RPMI7951 (cell line): ENCODE measurements around the gene RAMACL. TPM values are rescaled to one million over a fixed set of nuclear protein-coding genes. Genes with fewer than 3 reads are reported as not detected.

Experiments used
- DNase-seq: peaks from one replicate; pipeline ENCODE4 v3.0.0-alpha.2; 2012; ENCODE audit warnings: low read depth
- total RNA-seq: library from RNA; depleted of rRNA; stranded (reverse); fragments of >200 nt; shearing (Covaris generic); gene quantifications from 2 replicates; pipeline ENCODE4 v1.2.3, GENCODE V29; 2014; rRNA removed

Gene RAMACL
- total RNA-seq, 1 experiment from 2014 or later = 0.24 TPM

DNA sequence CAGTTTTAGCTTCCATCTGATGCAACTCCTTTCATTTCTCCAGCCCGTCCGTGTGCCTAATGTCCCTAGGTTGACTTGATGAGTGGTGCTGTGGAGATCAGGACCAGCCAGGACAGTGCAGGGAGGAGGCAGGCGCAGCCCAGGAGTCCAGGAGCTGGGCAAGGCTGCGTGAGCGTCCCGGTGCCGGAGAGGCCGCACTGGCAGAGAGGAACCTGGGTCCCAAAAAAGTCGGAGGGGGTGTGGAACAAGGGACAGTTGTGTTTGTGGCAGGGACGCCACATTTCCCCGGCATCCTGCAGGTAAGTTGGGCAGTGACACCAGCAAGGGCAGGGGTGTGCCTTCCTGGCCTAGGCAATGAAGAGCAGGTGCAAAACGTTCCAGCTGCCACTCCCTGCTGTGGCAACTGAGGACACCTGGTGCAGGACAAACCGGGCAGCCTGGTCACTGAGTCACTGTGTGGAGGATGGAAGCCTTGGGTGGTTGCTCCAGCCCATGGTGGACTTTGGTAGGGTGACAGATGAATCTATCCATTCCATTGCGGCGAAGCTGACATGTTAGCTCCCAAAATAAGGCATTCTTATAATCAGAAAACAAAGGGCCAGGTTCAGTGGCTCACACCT is 53.2 kb downstream of the RAMACL start:
- no peak for DNase-seq

Other genes with a start within 250 kb of the RAMACL start
- gene SFT2D1, start 244.1 kb downstream of the RAMACL start, total RNA-seq = 62.3 and 73.1 TPM in 2 replicates
- gene MPC1, start 203.7 kb downstream of the RAMACL start, total RNA-seq = 69.1 and 70.7 TPM in 2 replicates
- gene RPS6KA2, start 40.6 kb upstream of the RAMACL start, total RNA-seq = 4.3 and 7.3 TPM in 2 replicates